NCI-H2107 (cell line): ENCODE results near the gene ERICH6.
"Not testable (repeated sequence)": the region's sequence is repeated elsewhere in the genome, so short reads cannot be mapped to it uniquely, and the experiment has no call there.

Source experiments
- DNase-seq: peaks from one replicate; lab custom pipeline; 2025; lab: John Stamatoyannopoulos, UW

The ERICH6 gene

DNA sequence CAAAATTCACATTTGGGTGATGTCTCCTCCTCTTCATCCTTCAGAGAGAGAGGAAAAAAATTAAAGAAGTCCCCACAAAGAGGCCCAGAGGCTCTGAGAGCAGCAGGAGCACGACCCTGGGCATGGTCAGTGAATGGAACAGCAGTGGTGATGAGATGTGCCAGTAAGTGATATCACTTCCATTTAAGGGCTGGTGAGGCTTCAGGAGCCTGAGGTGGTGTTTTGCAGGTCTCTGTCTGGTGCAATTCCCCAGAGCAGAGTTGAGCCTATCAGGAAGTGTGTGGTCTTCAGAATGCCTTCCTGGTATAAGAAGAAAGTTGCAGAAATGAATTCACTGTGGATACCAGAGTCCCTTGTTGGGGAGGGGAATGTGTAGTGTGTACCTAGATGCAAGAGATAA lies 21.4 kb downstream of the ERICH6 start:
- no peak for DNase-seq

DNA sequence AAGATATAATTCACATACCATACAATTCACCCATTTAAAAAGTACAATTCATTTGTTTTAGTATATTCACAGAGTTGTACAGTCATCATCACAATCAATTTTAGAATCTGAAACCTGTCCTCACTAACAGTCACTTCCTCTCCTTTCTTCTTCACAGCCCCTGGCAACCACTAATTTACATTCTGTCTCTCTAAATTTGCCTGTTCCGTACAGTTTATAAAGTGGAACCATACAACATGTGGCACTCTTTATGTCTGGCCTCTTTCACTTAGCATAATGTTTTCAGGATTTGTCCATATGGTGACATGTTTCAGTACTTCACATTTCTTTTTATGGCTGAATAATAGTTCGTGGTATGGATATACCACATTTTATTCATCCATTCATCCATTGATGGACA lies 22.7 kb downstream of the ERICH6 start:
- no peak for DNase-seq

DNA sequence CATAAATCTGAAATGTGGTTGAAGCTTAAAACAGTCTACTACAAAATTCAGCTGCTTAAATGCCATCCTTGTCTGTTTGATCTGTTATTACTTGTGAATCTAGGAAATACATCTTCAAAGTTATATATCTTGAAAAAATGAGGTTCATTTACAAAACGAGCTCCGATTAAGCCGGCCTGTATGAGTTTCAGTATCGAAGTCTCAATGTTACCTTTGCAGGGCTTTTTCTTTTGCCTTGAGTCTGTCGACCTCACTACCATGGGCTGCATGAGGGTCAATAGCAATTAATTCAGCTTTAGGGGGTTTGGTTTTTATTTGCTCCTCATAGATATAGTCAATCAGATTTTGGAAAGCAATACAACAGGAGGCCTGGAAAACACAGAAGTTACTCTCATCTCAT lies 23.2 kb downstream of the ERICH6 start:
- no peak for DNase-seq

DNA sequence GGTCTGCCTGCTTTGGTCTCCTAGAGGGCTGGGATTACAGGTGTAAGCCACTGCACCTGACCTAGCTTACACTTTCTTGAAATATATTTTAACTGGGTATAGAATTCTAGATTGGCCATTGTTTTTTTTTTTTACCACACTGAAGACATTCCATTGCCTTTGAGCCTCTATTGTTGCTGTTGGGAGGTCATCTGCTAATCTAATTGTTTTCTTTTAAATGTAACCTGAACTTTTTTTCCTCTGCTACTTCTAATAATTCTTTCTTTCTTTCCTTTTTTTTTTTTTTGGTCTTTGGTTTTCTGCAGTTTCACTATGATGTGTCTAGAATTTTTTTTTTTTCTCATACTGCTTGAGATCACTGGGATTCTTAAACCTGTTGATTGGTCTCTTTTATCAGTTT lies 28.1 kb downstream of the ERICH6 start:
- no peak for DNase-seq

DNA sequence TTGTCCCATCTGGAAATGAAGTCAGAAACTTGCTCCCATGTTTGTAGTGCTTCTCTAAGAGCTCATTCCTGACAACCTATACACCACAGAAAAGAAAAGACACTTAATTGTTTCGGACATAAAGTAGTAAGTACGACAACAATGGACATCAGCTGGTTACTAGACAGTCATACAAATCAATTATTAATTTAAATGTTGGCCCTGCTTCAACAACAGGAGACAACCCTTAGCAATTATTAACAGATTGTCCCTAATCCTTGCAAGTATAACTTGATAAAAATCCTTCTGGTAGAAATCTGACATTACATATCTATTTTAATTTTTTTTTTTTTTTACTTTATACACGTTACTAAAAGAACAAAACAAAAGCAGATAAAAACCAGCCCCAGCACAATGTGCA lies 29.8 kb downstream of the ERICH6 start:
- no peak for DNase-seq

DNA sequence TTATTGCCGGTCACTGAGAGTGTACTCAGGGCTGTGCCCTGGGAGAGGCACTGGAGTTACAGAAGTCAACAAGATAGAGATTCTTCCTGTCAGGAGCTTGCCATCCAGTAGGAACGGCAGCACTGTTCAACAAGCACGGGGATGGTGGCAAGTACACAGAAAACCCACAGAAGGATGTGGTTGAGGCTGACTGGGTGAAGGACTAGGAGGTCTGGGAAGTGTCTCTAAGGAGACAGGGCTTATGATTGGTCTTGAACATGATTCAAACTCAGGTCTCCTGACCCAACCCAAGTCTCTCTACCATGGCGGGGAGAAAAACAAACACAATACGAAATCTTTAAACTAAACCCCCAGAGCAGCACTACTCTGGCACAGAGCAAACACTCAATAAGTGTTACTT lies 37.6 kb downstream of the ERICH6 start:
- no peak for DNase-seq

DNA sequence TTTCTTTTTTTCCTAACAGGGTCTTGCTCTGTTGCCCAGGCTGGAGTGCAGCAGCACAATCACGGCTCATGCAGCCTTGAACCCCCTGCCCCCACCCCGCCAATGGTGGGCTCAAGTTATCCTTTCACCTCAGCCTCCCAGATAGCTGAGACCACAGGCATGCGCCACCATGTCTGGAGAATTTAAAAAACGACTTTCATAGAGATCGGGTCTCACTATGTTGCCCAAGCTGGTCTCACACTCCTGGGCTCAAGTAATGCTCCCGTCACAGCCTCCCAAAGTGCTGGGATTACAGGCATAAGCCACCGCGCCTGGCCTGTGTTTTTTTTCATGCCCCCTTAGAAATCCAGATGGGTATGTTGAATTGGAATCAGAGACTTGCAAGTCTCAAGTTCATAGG lies 40.3 kb downstream of the ERICH6 start:
- DNase-seq = no peak

DNA sequence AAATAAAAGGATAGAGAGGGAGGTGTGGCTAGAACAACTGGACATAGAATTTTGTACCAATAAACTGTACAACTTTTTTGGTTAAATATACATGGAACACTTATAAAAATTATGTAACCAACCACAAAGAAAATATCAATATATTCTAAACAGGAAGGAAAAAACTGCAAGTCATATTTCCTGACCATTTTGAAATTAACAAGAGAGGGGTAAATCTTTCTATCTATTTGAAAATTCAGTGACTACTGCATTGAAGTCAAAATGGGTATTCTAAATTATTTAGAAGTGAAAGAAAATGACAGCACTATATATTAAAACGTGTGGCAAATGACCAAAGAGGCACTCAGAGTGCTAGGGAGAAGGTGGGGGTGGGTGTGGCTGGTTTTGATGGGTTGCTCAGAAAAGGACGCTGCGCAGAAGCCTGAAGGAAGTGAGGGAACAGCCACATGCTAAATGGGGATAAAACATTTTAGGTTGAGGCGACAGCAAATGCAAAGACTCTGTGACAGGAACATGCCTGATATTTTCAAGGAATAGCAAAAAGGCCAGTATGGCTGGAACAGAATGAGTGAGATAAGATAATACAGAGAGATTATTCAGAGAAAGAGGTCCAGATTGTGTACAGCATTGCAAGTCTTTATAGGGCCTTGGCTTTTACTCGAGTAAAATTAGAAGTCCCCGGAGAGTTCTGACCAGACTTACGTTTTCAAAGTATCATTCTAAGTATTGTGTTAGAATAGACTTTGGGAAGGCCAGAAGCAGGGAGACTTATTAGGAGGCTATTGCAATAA lies 41.1 kb downstream of the ERICH6 start:
- DNase-seq = no peak

DNA sequence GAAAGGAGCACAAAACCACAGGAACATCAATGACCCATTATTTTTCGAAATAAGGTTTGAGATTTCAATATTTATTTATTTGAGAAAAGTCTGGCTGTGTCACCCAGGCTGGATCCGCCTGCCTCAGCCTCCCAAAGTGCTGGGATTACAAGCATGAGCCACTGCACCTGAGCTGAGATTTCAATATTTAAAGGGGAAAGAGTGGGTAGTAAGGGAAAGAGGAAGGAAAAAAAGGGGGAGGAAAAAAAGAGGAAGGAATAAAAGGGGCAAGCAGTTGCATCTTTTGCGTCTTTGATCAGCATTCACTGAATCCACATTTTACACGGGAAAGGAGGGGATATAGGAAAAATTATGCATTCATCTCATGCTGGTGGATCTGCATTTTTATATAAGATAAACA lies 47.4 kb downstream of the ERICH6 start:
- no peak for DNase-seq

DNA sequence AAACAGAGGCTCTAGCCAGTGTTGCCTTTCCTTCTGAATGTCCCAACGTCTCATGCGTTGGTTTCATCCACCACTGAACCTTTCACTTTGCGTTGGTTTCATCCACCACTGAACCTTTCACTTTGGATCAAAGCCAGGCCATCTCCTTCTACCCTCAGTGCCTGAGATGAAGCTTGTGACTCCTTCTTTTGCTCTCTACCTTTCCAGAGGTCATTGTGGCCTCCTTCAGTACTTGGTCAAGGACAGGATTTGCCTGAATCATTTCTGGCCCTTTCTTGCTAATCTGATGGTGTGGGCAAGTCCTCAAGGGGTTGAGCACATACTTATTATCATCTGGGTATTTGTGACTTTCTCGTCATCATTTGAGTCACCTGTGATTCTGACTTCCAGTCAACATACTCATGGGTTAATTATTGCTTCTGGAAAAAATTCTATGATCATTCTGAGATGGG lies 50.6 kb downstream of the ERICH6 start:
- DNase-seq = no peak

DNA sequence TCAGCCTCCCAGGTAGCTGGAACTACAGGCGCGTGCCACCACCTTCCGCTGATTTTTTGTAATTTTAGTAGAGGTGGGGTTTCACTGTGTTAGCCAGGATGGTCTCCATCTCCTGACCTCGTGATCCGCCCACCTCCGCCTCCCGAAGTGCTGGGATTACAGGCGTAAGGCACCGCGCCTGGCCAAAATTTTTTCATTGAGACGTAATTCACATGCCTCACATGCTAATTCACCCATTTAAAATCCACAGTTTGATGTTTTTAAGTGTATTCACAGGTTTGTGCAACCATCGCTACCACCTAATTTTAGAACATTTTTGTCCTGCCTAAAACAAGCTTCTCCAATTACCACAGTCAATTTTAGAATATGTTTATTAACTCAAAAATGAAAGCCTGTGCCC lies 63.5 kb downstream of the ERICH6 start:
- no peak for DNase-seq

DNA sequence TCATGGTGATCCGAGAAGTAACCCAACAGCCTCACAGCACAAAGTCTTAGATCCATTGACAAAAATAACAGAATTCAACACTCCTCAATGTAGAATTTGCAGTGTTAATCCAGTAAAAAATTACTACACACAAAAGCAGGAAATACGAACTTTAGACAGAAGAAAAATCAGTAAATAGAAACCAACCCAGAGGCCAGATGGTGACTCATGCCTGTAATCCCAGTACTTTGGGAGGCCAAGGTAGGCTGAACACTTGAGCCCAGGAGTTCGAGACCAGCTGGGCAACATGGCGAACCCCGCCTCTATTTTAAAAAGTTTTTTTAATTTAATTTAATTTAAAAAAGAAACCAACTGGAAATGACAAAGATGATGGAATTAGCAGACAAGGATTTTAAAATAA lies 64.5 kb downstream of the ERICH6 start:
- DNase-seq = no peak

DNA sequence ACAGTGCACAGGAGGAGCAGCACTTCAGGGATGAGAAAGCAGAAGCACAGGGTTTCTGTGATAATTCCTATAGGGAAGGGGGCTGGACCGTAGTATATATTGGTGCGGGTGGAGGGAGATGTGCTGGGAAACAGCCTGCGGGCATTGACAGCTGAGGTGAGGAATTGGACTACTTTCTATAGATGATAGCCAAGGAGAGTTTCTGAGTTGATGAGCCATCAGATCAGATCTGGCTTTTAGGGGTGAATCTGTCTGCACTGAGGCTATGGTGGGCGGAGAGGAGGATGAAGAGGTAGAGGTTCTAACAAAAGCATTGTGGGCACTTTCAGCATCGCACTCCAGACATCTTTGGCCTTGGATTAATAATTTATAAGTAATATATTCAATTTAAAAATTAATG lies 67.5 kb downstream of the ERICH6 start:
- DNase-seq = no peak

DNA sequence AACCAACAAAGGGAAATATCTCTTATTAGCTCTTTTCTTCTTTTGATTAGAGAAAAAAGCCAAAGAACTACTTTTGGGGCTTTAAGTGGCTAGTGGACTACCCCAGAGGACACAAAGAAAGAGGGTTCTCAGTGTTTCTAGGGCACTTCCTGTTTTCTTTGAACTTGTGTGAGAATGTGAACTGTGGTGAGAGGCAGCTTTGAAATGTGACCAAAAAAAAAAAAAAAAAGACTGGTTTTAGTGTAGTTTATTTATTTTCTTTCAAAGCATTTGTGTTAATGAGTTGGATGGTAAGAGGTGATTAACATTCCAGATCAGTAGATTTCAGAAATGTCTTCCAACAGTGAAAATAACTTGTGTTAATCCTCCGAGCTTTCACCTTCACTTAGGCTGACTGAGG lies 68.2 kb downstream of the ERICH6 start:
- DNase-seq = no peak

DNA sequence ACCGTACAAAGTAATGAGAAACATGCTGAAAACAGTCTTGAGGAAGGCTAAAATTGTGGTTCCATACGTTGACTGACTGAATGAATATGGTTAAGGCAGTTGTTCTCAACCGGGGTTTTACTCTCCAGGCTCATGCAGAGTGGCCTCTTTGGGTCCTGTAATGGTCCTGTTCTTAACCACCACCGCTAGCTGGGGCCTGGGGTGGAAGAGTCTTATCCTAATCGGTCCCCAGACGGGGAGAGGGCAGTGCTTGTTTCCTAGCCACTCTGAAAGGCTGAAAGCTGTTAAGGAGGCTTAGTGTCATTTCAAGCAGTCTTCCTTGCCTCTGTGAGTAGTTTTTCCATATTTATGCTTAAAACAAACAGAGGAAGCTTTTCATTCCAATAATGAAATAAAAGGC lies 68.6 kb downstream of the ERICH6 start:
- DNase-seq = no peak

DNA sequence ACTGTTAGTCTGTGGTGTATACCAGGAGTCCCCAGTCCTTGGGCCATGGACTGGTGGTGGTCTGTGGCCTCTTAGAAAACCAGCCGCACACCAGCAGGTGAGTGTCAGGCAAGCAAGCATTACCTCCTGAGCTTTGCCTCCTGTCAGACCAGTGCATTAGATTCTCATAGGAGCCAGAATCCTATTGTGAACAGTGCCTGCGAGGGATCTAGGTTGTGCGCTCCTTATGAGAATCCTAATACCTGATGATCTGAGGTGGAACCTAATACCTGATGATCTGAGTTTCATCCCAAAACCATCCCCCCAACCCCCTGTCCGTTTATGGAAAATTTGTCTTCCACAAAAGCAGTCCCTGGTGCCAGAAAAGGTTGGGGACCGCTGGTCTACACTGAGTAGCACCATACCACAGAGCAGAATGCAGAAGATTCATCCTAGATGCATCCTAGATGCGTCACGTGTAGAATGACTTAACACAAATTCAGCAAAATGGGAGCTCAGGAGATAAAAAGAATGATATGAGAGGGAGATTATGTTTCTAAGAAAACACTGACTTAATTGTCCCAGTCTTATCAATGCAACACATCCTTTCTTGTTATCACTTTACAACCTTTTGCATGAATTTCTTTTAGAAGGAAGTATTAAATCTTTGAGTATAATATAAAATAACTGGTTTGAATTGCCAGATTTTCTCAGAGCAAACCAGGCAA lies 72.1 kb downstream of the ERICH6 start:
- no peak for DNase-seq

DNA sequence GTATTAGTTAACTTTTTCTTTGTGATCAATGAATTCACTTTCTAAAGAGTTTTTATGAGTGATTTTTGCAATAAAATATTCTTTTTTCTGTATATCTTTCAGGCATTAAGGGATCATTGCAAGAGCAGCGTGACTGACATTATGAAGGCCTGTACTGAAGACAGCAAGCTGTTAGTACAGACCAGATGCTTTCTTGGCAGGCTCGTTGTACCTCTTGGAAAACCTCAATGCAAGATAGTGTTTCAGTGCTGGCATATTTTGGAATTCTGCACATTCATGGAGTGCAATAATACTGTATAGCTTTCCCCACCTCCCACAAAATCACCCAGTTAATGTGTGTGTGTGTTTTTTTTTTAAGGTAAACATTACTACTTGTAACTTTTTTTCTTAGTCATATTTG lies 76.2 kb downstream of the ERICH6 start:
- DNase-seq = no peak

DNA sequence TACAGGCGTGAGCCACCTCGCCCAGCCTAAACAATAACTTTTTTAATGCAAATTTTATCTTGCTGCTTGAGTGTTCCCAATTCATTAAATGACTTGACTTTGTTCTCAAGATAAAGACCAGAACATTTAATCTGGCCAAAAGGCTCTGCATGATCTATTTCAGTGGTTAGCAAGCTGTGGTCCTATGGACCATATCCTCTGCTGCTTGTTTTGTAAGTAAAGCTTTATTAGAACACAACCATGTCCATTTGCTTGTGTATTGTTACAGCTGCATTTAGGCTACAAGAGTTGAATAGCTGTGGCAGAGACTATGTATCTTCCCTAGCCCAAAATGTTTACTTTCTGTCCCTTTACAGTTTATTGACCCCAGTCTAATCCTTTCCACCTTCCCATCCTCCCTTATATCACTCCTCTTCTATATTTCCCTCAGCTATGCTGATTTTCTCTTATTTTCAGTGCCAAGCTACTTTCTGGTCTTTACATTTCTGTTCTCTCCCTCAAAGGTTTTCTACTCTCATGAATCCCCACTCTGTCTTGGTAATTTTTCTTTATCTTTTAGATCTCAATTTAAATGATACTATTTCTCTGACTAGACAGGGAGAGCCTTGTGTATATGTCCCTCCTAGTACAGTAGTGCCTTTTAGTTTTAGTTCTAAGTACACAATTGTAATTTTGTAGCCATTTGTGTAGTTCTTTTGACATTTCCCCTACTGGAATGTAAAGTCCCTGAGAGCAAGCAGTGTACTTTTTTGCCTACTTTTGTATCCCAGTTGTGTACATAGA lies 77.4 kb downstream of the ERICH6 start:
- no peak for DNase-seq

DNA sequence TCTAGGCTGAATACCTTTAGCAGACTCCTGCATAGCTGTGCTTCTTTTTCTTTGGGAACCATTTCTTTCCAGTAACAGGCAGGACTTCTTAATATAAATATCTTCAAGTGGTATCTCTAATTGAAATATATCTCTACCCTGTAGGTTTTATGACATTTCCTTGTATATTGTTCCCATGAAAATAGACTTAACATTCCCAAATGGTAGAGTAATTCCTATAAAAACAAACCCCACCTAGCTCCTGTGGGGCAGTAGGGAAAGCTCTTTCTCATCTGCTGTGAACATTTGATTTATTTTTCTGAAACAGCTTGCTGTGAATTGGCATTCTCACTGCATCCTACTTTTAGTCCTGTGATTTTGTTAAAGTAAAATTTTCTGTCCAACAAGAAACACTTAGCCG lies 79.8 kb downstream of the ERICH6 start:
- no peak for DNase-seq

DNA sequence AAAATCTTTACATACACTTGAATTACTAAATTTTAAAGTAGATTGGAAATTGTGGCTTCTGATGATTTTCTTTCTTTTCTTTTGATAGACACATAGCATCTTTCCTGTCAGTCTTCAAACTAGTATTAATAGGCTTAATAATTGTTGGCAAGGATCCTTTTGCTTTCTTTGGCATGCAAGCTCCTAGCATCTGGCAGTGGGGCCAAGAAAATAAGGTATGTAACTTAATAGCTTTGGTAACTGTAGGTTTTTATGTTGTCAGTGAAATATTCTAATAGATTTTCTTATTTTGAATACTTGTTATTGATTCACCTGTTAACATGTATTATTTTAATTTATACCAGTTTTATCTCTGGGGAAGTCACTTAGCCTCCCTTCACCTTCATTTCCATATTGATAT lies 80.8 kb downstream of the ERICH6 start:
- DNase-seq = not testable (repeated sequence)

DNA sequence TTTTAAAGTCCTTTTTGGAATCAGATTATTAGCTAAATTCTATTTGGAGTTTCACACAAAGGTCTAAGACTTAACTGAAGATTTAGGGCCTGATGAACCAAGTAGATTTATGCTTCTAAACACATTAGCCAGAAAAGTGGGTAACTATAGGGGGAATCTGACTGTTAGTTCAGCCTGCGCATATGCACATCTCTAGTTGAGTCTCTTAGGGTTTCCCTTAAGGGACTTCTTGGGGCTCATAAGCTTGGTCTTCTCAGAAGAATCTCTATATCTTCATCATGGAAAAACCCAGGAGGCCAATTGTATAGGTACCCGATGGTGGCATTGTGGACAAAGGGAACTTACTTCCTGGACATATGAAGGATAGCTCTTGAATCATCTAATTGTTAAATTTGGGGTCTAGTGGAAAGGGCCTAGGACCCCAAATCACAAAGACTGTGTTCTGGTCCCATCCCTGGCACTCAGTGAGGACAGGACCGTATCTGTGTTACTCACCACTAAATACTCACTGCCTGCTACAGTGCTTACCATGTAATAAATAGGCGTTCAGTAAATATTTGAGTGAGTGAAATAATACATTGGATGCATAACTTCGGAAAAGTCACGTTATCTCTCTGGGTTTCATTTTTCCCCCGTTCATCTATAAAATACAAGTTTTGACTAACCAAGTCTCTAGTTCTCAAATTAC lies 83.6 kb downstream of the ERICH6 start:
- no peak for DNase-seq

DNA sequence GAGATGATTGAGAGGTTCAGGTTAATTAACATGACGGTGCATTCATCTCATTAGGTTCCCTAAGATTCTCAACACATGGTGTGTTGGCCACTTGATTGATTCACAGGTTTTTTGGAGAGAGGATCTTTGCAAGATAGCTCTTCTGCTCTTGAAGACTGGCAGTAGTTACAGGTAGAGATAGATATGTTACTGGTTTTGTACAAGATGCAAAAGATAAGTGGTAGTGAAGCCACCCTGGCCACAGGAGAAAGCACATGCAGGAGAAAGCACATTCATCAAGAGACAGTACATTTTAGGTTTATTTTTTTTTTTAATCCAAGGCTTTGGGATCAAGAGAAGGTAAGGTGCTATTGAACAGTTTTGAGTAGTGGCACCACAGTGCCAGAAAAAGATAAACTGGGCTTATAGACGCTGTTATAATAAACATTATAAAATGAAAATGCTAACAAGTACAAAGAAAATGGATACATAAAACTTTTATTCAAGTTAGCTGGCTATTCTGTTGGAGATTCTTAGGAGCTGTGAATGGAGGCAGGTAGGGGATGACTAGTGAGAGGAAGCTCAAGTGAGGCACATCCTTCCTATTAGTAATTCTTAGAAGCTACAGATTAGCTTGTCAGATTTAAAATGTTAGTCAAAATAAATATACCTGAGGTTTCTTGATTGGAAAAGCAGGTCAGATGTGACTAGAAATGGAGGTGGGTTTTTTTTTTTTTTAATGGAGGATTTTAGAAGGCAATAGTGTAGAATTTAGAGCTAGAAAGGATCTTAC lies 89.8 kb downstream of the ERICH6 start:
- no peak for DNase-seq
